GM21576 (cell line): ENCODE measurements around the gene MRPL34.
A peak's percentile ranks its signal among the peaks of the same experiment; 100 is the strongest.
"Not testable (repeated sequence)": the region's sequence is repeated elsewhere in the genome, so short reads cannot be mapped to it uniquely, and the experiment has no call there.

ENCODE experiments used
- ATAC-seq: cut with Tn5 transposase; IDR thresholded peaks from one replicate; pipeline ENCODE4 v1.9.1; 2021; ENCODE audit warnings: mild to moderate bottlenecking, moderate library complexity; ENCODE audit not compliant: unreplicated experiment

MRPL34 gene

GRCh38 chr19:17305517-17306284 is at the start of gene MRPL34:
Gene MRPL34, plus strand, starts transcription at chr19:17305872. Its CDS starts 21 bp downstream, at chr19:17305893.
- ATAC-seq = peak; percentile 50

DNA sequence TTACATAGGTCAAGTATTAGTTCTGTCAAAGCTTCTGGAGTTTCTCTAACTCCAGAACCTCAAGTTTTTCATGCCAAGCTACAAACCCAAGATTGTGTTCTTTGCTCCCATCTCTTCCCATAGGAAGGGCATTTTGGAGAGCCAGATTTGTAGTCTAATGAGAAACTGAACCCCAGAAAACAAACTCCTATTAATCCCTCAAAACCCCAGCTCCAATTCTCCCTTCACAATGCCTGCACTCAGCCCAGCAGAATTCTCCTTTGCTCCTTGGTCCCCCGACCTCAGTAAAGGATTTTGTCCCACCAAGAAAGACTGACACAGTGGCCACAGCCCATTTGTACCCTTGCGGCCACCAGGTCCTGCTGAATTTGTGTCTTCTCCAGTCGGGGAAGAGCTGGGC is 49.5 kb upstream of the MRPL34 start:
- no peak for ATAC-seq

DNA sequence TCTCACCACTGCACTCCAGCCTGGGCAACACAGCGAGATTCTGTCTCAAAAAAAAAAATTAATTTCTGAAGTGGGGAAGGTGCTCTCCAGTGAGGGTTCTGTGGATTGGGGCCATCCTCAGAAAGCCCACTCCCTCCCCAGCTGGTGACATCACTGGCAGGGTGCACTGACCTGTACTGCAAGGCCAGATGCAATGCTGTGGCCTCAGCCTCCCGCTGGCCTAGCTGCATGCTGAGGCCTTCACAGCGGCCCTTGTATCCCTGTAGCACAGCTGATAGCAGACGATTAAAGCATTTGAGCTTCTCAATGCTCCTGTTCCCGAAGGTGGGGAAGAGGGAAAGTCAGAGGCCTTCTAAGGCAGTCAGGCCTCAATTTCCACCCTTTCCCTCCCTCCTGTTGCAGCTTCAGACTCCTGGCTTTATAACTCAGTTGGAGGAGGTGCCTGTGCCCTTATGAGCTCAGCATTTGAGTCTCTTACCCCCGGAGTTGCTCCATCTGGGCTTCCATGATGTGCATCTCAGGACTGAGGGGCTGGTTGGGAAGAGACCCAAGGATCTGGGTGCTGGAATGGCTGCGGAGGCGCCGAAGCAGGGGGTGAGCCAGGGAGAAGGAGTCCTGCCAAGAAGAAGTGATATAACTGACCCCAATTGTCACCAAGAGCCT is 46.4 kb upstream of the MRPL34 start:
- no peak for ATAC-seq

- ATAC-seq = no peak
Observed at GRCh38 chr19:17259934-17260333, 45.7 kb upstream of the MRPL34 start.

DNA sequence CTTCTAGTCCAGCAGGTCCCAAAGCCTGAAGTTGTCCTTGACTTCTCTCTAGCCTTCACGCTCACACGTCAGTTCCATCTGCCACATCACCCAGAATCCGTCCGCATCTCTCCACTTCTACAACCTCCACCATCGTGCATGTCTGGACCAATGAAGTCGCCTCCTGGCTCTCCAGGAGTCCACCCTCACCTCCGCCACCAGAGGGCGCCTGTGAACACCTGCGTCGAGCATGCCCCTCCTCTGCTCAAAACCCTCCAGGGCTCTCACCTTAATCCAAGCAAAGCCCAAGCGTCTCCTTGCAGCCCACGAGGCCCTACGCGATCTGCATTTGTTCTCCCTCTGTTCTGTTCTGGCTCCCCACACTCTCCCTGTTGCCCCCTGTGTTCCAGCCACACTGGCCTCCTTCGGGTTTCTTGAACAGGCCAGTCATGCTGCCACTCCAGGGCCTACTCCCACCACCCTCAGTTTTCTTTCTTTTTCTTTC is 44.8 kb upstream of the MRPL34 start:
- no peak for ATAC-seq

DNA sequence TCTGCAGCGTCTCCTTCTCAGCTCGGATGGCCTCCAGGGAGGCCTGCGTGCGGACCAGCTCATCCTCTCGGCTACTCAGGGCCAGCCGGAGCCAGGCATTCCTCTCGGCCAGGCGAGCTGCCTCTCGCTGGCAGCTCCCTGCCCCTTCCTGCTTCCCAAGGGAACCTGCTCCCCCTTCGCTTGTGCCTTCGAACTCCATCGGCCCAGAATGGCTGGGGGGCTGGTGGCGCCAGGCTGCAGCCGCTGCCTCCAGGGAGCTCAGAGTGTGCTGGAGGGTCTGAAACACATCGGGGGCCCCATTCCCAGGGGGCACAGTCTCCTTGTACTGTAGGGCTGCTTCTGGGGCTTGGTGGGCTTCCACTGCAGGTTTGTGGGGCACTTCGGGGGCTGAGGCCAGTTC is 43.1 kb upstream of the MRPL34 start:
- no peak for ATAC-seq

- no peak for ATAC-seq
Observed at GRCh38 chr19:17263712-17264640, 41.7 kb upstream of the MRPL34 start.

DNA sequence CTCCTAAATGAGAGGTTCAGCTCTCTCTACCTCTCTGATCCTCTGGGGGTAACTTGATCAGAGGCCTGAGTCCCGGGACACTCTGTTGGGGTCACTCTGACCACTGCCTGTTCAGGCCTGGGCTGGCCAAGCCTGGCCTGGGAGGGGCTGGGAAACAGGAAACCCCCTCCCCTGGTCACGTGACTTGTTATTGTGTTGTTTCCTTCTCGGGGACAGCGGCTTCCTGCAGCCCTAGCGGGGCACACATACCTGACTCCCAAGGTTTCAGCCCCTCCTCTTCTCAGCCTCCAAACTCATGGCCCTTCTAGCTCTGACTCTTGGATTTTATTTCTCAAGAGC is 41.1 kb upstream of the MRPL34 start, which contains the start of gene USHBP1:
Gene USHBP1 (minus strand): TSS at position 105 of the 339 bp plus-strand sequence. CDS start 446 bp downstream, outside the sequence.
- ATAC-seq = no peak

DNA sequence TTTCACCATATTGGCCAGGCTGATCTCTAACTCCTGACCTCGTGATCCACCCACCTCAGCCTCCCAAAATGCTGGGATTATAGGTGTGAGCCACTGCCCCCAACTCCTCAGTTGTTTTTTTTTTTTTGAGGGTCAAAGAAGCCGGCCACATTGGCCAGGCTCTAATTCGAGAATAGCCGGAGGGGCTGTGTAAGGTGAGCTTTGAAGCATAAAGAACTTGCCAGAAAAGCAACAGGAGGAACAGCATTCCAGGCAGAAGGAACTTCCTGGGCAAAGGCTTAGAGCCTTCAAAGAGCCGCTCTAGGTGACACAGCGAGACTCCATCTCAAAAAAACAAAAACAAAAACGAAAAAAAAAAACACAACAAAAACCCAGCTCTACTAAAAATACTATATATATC is 39.6 kb upstream of the MRPL34 start:
- no peak for ATAC-seq

GRCh38 chr19:17266589-17266974 is 39.1 kb upstream of the MRPL34 start:
- ATAC-seq = peak; percentile 17

- peak; percentile 92 for ATAC-seq
Observed at GRCh38 chr19:17266975-17267788, 38.5 kb upstream of the MRPL34 start, which contains the start of gene BABAM1. Gene BABAM1, plus strand, starts transcription at chr19:17267443. Its CDS starts 1,364 bp downstream, at chr19:17268807.

DNA sequence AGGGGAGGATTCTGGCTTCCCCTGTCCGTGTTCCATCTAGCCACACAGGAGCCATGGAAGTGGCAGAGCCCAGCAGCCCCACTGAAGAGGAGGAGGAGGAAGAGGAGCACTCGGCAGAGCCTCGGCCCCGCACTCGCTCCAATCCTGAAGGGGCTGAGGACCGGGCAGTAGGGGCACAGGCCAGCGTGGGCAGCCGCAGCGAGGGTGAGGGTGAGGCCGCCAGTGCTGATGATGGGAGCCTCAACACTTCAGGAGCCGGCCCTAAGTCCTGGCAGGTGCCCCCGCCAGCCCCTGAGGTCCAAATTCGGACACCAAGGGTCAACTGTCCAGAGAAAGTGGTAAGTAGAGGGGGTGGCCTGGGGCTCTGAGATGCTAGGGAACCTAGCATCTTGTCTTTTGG is 36.9 kb upstream of the MRPL34 start:
- no peak for ATAC-seq

- not testable (repeated sequence) for ATAC-seq
Observed at GRCh38 chr19:17274892-17275291, 30.8 kb upstream of the MRPL34 start.

- no peak for ATAC-seq
Observed at GRCh38 chr19:17275441-17276175, 30.1 kb upstream of the MRPL34 start.

DNA sequence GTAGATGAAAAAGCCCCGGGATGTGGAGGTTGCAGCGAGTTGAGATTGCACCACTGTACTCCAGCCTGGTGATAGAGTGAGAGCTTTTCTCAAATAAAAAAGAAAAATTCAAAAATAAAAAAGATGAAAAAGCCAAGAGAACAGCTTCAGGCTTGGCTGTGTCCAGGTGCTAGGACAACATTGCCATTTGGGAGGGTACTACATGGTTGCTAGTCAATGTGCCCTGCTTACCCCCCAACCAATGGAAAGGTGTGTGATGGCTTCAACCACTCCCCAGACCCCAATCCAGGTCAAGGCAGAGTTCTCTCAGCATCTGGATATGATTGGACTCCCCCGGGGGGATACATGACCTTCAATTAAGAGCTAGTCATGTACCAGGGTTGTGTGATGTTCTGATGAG is 26.2 kb upstream of the MRPL34 start:
- no peak for ATAC-seq

- no peak for ATAC-seq
Observed at GRCh38 chr19:17281391-17282304, 24.0 kb upstream of the MRPL34 start, which contains the start of gene ANKLE1. Gene ANKLE1, plus strand, starts transcription at chr19:17281901. Its CDS starts 20 bp downstream, at chr19:17281921.

- ATAC-seq = peak; percentile 67
Observed at GRCh38 chr19:17282488-17283125, 23.1 kb upstream of the MRPL34 start.

- no peak for ATAC-seq
Observed at GRCh38 chr19:17283504-17283996, 22.1 kb upstream of the MRPL34 start.
